GM23338 (cell line): Measurements from ENCODE around the gene LRRC37B. TPM values are rescaled to one million over a fixed set of nuclear protein-coding genes. Genes with fewer than 3 reads are reported as not detected.

ENCODE experiments used
- ATAC-seq: fragments of 200-7000 bp; cut with Tn5 transposase; 3 replicates; pipeline ENCODE4 v1.9.1; 2020
- DNase-seq: peaks from one replicate; pipeline ENCODE4 v3.0.0-alpha.2; 2015; ENCODE audit warnings: low spot score
- H2AFZ ChIP-seq: fragments of 200-600 bp; sonication (generic); 2 replicates; pipeline ENCODE4 v1.8.0; 2016; ENCODE audit warnings: antibody characterized with exemption, mild to moderate bottlenecking, moderate library complexity
- H3F3A ChIP-seq: fragments of 200-600 bp; sonication (generic); replicated peaks from 2 replicates; pipeline ENCODE4 v1.8.0; 2017; ENCODE audit warnings: antibody characterized with exemption, mixed run types, low read depth
- H3K27ac ChIP-seq: fragments of 200-600 bp; sonication (generic); 2 replicates; pipeline ENCODE4 v1.6.1; 2016; ENCODE audit warnings: low read depth
- H3K27me3 ChIP-seq: fragments of 200-600 bp; sonication (generic); 2 replicates; pipeline ENCODE4 v1.8.0; 2016; ENCODE audit warnings: mild to moderate bottlenecking, mixed run types, moderate library complexity; ENCODE audit not compliant: insufficient read depth
- H3K36me3 ChIP-seq: fragments of 200-600 bp; sonication (generic); 2 replicates; pipeline ENCODE4 v1.8.0; 2016; ENCODE audit warnings: mild to moderate bottlenecking; ENCODE audit not compliant: insufficient read depth
- H3K4me1 ChIP-seq: fragments of 200-600 bp; sonication (generic); 2 replicates; pipeline ENCODE4 v1.8.0; 2016; ENCODE audit warnings: mild to moderate bottlenecking, moderate library complexity; ENCODE audit not compliant: insufficient read depth
- H3K4me2 ChIP-seq: fragments of 200-600 bp; sonication (generic); 2 replicates; pipeline ENCODE4 v1.7.1; 2017; ENCODE audit warnings: mixed run types
- H3K4me3 ChIP-seq: fragments of 200-600 bp; sonication (generic); 2 replicates; pipeline ENCODE4 v1.6.1; 2016; ENCODE audit warnings: mixed run types
- H3K79me2 ChIP-seq: fragments of 200-600 bp; sonication (generic); replicated peaks from 2 replicates; pipeline ENCODE4 v1.8.0; 2017; ENCODE audit warnings: mild to moderate bottlenecking; ENCODE audit not compliant: insufficient read depth
- H3K9me2 ChIP-seq: fragments of 200-600 bp; sonication (generic); 2 replicates; pipeline ENCODE4 v1.8.0; 2017; ENCODE audit not compliant: insufficient read depth
- H4K20me1 ChIP-seq: fragments of 200-600 bp; sonication (generic); replicated peaks from 2 replicates; pipeline ENCODE4 v1.8.0; 2017; ENCODE audit warnings: mild to moderate bottlenecking; ENCODE audit not compliant: insufficient read depth
- H3K27ac Mint-ChIP-seq: 2 replicates; pipeline ENCODE4 v1.8.0; 2020; ENCODE audit warnings: inconsistent platforms, mild to moderate bottlenecking, moderate library complexity, mixed read lengths
- H3K27me3 Mint-ChIP-seq: 3 replicates; pipeline ENCODE4 v1.8.0; 2022; ENCODE audit warnings: low read depth, mild to moderate bottlenecking, moderate library complexity, mixed read lengths, inconsistent platforms; ENCODE audit not compliant: insufficient read depth, poor library complexity
- H3K36me3 Mint-ChIP-seq: 3 replicates; pipeline ENCODE4 v1.8.0; 2021; ENCODE audit warnings: low read depth, mild to moderate bottlenecking, inconsistent platforms, moderate library complexity, mixed read lengths
- H3K4me1 Mint-ChIP-seq: 3 replicates; pipeline ENCODE4 v1.8.0; 2020; ENCODE audit warnings: mild to moderate bottlenecking, inconsistent platforms, mixed read lengths
- H3K4me3 Mint-ChIP-seq: 3 replicates; pipeline ENCODE4 v1.8.0; 2021; ENCODE audit warnings: moderate library complexity, mild to moderate bottlenecking, inconsistent platforms, mixed read lengths
- H3K9me3 Mint-ChIP-seq: 3 replicates; pipeline ENCODE4 v1.8.0; 2020; ENCODE audit warnings: moderate library complexity, mild to moderate bottlenecking, inconsistent platforms, mixed read lengths
- EZH2 ChIP-seq: fragments of 200-600 bp; sonication (generic); IDR thresholded peaks from one replicate; pipeline ENCODE4 v1.8.0; 2017; ENCODE audit warnings: antibody characterized with exemption, mild to moderate bottlenecking, low read depth; ENCODE audit not compliant: unreplicated experiment
- JUNB ChIP-seq: IDR thresholded peaks from one replicate; pipeline ENCODE4 v1.6.1; 2016; ENCODE audit warnings: antibody characterized with exemption; ENCODE audit not compliant: unreplicated experiment
- NANOG ChIP-seq: IDR thresholded peaks from 2 replicates; pipeline ENCODE4 v1.6.1; 2016; ENCODE audit warnings: antibody characterized with exemption, borderline replicate concordance
- POLR2AphosphoS5 ChIP-seq: IDR thresholded peaks from 2 replicates; pipeline ENCODE4 v1.6.1; 2016; ENCODE audit warnings: antibody characterized with exemption, low read depth
- STAT1 ChIP-seq: IDR thresholded peaks from one replicate; pipeline ENCODE4 v1.6.1; 2016; ENCODE audit warnings: antibody characterized with exemption; ENCODE audit not compliant: unreplicated experiment
- ZNF114 ChIP-seq: fragments of 250-450 bp; sonication (Bioruptor Pico); IDR thresholded peaks from 2 replicates; pipeline ENCODE4 v1.5.0; 2020; ENCODE audit warnings: mild to moderate bottlenecking, moderate library complexity
- ZNF331 ChIP-seq: fragments of 250-450 bp; sonication (Bioruptor Pico); IDR thresholded peaks from 2 replicates; pipeline ENCODE4 v1.5.0; 2020; ENCODE audit warnings: low read depth, mild to moderate bottlenecking, moderate library complexity
- polyA plus RNA-seq: library from polyadenylated mRNA; unstranded; fragments of >200 nt; fragmentation: Nextera tagmentation; extraction: Ambion mirVana; gene quantifications from 2 replicates; pipeline ENCODE4 v1.2.1, GENCODE V29; 2016
- total RNA-seq: library from RNA; depleted of rRNA; stranded (reverse); fragments of >200 nt; shearing (Covaris generic); gene quantifications from 2 replicates; pipeline ENCODE4 v1.2.3, GENCODE V29; 2014
- TF ChIP-seq, protein P1 (sequence below): fragments of 250-450 bp; sonication (Bioruptor Pico); IDR thresholded peaks from 2 replicates; pipeline ENCODE4 v1.5.0; 2020; ENCODE audit warnings: mild to moderate bottlenecking, moderate library complexity
- TF ChIP-seq, protein P2 (sequence below): IDR thresholded peaks from one replicate; pipeline ENCODE4 v1.6.1; 2018; ENCODE audit warnings: antibody characterized with exemption; ENCODE audit not compliant: unreplicated experiment

The LRRC37B gene
- total and polyA plus RNA-seq, 2 experiments from 2014 or later: 21.4 to 24.3 TPM

DNA sequence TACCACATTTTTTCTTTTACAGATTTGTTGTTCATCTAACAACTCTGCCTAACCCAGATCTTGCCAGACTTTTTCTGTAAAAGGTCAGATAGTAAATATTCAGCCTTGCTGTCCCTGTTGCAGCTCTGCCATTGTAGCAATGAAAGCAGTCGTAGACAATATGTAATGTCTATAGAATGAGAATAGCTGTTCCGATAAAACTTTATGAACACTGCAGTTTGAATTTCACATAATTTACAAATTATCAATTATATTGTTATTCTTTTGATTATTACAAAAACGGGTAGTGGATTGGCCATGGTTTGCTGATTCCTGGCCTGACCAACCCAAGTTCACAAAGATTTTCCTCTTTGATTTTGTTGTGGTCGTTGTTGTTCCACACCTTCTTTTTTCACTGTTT lies 2.9 kb downstream of the LRRC37B start (continued):
- TF ChIP-seq, protein P1, sequence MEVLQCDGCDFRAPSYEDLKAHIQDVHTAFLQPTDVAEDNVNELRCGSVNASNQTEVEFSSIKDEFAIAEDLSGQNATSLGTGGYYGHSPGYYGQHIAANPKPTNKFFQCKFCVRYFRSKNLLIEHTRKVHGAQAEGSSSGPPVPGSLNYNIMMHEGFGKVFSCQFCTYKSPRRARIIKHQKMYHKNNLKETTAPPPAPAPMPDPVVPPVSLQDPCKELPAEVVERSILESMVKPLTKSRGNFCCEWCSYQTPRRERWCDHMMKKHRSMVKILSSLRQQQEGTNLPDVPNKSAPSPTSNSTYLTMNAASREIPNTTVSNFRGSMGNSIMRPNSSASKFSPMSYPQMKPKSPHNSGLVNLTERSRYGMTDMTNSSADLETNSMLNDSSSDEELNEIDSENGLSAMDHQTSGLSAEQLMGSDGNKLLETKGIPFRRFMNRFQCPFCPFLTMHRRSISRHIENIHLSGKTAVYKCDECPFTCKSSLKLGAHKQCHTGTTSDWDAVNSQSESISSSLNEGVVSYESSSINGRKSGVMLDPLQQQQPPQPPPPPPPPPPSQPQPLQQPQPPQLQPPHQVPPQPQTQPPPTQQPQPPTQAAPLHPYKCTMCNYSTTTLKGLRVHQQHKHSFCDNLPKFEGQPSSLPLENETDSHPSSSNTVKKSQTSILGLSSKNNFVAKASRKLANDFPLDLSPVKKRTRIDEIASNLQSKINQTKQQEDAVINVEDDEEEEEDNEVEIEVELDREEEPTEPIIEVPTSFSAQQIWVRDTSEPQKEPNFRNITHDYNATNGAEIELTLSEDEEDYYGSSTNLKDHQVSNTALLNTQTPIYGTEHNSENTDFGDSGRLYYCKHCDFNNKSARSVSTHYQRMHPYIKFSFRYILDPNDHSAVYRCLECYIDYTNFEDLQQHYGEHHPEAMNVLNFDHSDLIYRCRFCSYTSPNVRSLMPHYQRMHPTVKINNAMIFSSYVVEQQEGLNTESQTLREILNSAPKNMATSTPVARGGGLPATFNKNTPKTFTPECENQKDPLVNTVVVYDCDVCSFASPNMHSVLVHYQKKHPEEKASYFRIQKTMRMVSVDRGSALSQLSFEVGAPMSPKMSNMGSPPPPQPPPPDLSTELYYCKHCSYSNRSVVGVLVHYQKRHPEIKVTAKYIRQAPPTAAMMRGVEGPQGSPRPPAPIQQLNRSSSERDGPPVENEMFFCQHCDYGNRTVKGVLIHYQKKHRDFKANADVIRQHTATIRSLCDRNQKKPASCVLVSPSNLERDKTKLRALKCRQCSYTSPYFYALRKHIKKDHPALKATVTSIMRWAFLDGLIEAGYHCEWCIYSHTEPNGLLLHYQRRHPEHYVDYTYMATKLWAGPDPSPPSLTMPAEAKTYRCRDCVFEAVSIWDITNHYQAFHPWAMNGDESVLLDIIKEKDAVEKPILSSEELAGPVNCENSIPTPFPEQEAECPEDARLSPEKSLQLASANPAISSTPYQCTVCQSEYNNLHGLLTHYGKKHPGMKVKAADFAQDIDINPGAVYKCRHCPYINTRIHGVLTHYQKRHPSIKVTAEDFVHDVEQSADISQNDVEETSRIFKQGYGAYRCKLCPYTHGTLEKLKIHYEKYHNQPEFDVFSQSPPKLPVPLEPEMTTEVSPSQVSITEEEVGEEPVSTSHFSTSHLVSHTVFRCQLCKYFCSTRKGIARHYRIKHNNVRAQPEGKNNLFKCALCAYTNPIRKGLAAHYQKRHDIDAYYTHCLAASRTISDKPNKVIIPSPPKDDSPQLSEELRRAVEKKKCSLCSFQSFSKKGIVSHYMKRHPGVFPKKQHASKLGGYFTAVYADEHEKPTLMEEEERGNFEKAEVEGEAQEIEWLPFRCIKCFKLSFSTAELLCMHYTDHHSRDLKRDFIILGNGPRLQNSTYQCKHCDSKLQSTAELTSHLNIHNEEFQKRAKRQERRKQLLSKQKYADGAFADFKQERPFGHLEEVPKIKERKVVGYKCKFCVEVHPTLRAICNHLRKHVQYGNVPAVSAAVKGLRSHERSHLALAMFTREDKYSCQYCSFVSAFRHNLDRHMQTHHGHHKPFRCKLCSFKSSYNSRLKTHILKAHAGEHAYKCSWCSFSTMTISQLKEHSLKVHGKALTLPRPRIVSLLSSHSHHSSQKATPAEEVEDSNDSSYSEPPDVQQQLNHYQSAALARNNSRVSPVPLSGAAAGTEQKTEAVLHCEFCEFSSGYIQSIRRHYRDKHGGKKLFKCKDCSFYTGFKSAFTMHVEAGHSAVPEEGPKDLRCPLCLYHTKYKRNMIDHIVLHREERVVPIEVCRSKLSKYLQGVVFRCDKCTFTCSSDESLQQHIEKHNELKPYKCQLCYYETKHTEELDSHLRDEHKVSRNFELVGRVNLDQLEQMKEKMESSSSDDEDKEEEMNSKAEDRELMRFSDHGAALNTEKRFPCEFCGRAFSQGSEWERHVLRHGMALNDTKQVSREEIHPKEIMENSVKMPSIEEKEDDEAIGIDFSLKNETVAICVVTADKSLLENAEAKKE (CRISPR knock-in tag): no peak
- TF ChIP-seq NANOG (no peak), STAT1 (no peak)
- TF ChIP-seq, protein P2, sequence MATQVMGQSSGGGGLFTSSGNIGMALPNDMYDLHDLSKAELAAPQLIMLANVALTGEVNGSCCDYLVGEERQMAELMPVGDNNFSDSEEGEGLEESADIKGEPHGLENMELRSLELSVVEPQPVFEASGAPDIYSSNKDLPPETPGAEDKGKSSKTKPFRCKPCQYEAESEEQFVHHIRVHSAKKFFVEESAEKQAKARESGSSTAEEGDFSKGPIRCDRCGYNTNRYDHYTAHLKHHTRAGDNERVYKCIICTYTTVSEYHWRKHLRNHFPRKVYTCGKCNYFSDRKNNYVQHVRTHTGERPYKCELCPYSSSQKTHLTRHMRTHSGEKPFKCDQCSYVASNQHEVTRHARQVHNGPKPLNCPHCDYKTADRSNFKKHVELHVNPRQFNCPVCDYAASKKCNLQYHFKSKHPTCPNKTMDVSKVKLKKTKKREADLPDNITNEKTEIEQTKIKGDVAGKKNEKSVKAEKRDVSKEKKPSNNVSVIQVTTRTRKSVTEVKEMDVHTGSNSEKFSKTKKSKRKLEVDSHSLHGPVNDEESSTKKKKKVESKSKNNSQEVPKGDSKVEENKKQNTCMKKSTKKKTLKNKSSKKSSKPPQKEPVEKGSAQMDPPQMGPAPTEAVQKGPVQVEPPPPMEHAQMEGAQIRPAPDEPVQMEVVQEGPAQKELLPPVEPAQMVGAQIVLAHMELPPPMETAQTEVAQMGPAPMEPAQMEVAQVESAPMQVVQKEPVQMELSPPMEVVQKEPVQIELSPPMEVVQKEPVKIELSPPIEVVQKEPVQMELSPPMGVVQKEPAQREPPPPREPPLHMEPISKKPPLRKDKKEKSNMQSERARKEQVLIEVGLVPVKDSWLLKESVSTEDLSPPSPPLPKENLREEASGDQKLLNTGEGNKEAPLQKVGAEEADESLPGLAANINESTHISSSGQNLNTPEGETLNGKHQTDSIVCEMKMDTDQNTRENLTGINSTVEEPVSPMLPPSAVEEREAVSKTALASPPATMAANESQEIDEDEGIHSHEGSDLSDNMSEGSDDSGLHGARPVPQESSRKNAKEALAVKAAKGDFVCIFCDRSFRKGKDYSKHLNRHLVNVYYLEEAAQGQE: no peak

GRCh38 chr17:32015245-32016013 lies 8.2 kb downstream of the LRRC37B start:
- Mint-ChIP-seq H3K27me3 (no peaks in the 10 kb centered on the region), H3K4me1 (peaks cover 6% of the 10 kb centered on the region; the same call in 2 of the 3 replicates), H3K4me3 (no peak overlapping the region), H3K27ac (no peak overlapping the region), H3K9me3 (no peaks in the 10 kb centered on the region), H3K36me3 (peaks cover 8% of the 10 kb centered on the region; the same call in 2 of the 3 replicates)
- Histone ChIP-seq H3K27me3 (no peaks in the 10 kb centered on the region), H3K79me2 (peaks cover 82% of the 10 kb centered on the region), H4K20me1 (peaks cover 24% of the 10 kb centered on the region), H3F3A (no peaks in the 10 kb centered on the region), H3K4me3 (no peak overlapping the region), H3K4me2 (no peak overlapping the region), H3K36me3 (no peaks in the 10 kb centered on the region), H2AFZ (no peak overlapping the region), H3K4me1 (peaks cover 4% of the 10 kb centered on the region), H3K27ac (no peak overlapping the region), H3K9me2 (no peaks in the 10 kb centered on the region)
- TF ChIP-seq POLR2AphosphoS5 (no peak), ZNF331 (CRISPR knock-in tag) (no peak), JUNB (no peak), STAT1 (no peak), ZNF114 (CRISPR knock-in tag) (no peak), EZH2 (no peak)
- TF ChIP-seq, protein P2: no peak
- DNase-seq (no peak), ATAC-seq (no peak)
